HG03060 (cell line): Measurements from ENCODE around the gene IGFN1.

Experiments
- ATAC-seq: cut with Tn5 transposase; IDR thresholded peaks from one replicate; pipeline ENCODE4 v1.9.1; 2021; ENCODE audit warnings: low read depth, moderate number of reproducible peaks; ENCODE audit not compliant: unreplicated experiment

Gene IGFN1

GRCh38 chr1:201190624-201191051 is at the start of gene IGFN1:
Gene IGFN1 (plus strand): TSS chr1:201190824. CDS start chr1:201193294, 2,470 bp downstream.
- ATAC-seq, result no peak

GRCh38 chr1:201140941-201141260 is 49.7 kb upstream of the IGFN1 start:
- ATAC-seq, result no peak

DNA sequence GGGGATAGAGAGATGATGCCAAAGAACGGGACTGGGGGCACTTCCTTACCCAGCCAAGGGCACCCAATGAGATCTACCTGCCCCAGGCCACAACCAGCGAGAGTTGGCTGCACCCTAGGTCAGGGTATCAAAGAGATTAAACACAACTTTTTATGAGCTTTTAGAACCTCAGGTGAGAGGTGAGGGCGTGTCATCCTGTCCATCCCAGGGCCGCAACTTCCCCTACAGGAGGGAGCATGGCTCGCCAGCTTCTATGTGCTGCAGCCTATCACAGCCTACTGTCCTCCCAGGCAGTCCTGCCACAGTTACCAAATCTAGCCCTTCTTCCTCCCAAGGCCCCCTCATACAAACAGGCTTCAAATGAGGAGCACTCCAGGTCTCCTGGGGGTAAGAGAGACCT is 49.2 kb upstream of the IGFN1 start:
- ATAC-seq, result no peak

- ATAC-seq, result no peak
Measured at GRCh38 chr1:201142011-201142848, 48.4 kb upstream of the IGFN1 start.

DNA sequence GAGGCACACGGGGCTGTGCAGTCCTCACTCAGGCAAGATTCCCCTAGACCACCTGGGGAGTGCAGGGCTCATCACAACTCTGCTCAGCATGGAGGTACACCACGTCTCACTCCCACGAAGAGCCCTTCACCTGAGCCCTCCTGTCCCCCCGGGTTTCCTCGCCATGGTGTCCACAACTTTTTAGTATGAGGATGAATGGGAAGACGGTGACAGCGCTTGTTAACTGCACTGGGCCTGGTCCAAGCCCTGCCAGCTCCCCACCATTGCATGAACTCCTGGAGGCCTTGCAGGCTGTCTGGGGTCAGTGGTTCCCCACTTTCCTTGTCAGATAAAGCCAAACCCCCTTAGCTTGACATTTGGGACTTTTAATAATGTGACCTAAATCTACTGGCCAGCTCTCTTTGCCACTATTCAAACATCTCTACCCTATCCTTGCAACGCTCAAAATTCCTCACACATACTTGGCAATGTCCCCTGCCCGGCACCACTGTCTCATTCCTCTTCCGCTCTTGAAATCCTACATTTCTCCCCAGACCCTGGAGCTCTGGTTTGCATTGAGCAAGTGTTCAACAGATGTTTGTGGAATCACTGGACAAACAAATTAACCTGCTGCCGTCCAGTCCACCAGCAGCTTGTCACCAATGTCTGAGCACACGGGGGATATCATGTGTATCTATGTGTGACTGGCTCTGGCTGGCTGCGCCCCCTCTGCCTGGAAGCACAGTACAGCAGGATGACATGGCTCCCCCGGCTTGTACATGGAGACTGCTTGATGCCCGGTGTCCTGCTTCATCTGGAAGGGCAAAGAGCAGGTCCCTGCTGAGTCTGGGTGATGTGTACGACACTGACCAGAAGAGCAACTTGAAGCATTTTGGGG is 47.5 kb upstream of the IGFN1 start:
- ATAC-seq, result no peak

- no peak for ATAC-seq
Measured at GRCh38 chr1:201143726-201144635, 46.6 kb upstream of the IGFN1 start.

GRCh38 chr1:201144701-201145100 is 45.9 kb upstream of the IGFN1 start:
- ATAC-seq, result no peak

DNA sequence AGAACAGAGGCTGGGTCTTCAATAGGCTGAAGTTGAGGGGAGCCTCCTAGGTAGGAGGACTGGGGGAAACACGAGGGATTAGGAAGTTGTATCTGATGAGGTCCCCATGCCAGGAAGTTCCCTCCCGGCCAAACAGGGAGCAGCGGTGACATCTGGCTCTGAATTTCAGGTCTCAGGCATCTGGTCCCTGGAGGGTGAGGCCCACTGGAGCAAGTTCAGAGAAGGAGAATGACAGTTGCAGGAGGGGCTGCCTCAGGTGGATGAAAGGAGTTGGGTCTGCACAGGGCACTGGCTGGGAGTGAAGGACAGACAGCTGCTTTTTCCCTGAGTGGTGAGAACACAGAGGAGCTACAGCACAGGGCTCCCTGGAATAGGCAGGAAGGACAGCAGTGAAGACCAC is 45.5 kb upstream of the IGFN1 start:
- no peak for ATAC-seq

GRCh38 chr1:201145816-201146215 is 44.8 kb upstream of the IGFN1 start:
- ATAC-seq, result no peak

GRCh38 chr1:201146626-201147390 is 43.8 kb upstream of the IGFN1 start:
- no peak for ATAC-seq

- ATAC-seq, result no peak
Measured at GRCh38 chr1:201147396-201148015, 43.1 kb upstream of the IGFN1 start.

GRCh38 chr1:201149400-201149799 is 41.2 kb upstream of the IGFN1 start:
- no peak for ATAC-seq

GRCh38 chr1:201153474-201154388 is 36.9 kb upstream of the IGFN1 start:
- ATAC-seq, result peak; percentile 25

GRCh38 chr1:201154389-201155165 is 36.0 kb upstream of the IGFN1 start, which contains the start of gene TMEM9:
Gene TMEM9 (minus strand): TSS chr1:201154474. CDS start chr1:201153923, 551 bp downstream.
- ATAC-seq, result peak; percentile 92

DNA sequence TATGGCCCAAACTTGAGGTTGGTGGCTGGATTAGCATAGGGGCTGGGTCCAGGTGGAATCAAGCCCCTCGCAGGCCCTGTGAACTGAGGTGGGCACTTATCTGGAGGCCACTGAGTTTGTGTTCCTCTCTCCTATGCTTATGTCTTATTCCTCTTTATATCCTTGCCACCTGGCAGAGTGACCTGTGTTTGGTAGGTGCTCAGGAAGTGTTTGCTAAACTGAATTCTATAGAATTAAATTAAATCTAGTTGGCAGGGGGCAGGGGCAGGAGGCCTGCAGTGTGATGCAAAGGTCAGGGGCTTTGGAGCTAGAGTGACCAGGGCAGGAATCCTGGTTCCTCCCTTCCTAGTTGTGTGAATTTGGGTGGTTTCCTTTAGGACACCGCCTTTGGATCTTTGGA is 35.3 kb upstream of the IGFN1 start:
- ATAC-seq, result no peak

GRCh38 chr1:201156346-201156745 is 34.3 kb upstream of the IGFN1 start:
- ATAC-seq, result no peak

DNA sequence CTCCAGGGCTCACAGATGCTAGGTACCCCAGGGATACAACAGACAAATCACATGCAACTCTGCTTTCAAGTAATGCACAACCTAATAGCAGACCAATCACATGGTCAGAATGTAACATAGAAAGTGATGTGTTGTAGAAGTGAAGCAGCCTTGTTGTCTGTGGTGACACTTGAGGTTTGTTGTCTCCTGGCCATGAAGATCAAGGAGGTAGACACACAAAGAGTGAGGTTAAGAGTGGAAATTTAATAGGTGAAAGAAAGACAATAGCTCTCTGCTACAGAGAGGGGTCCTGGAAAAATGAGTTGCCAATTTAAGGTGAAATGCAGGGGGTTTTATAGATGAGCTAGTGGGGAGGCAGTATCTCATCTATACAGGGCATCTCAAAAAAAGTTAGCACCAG is 33.8 kb upstream of the IGFN1 start:
- no peak for ATAC-seq

GRCh38 chr1:201157949-201158348 is 32.7 kb upstream of the IGFN1 start:
- no peak for ATAC-seq
